Measurements from ENCODE around the gene SMPD2. TPM values are rescaled to one million over a fixed set of nuclear protein-coding genes. Genes with fewer than 3 reads are reported as not detected.

The SMPD2 gene
- total RNA-seq, 2 donors from 2014 or later = 21.4 to 33.7 TPM

GRCh38 chr6:109446072-109446471 lies 5.5 kb downstream of the SMPD2 start:
- Histone ChIP-seq H3K9me3 (no peaks in the 10 kb centered on the region), H3K4me3 (no peak overlapping the region)
- TF ChIP-seq CTCF (IDR thresholded peaks at IDR 0.05) = no peak

GRCh38 chr6:109446541-109446940 lies 6.0 kb downstream of the SMPD2 start:
- H3K36me3 ChIP-seq = peaks cover 28% of the 10 kb centered on the region
- H3K27ac ChIP-seq = no peak overlapping the region
- H3K27me3 ChIP-seq (replicated peaks; ENCODE audit: insufficient read depth) = no peaks in the 10 kb centered on the region
- H3K9me3 ChIP-seq = no peaks in the 10 kb centered on the region
- DNase-seq (ENCODE audit: low spot score) = no peak
- H3K4me3 ChIP-seq = no peak overlapping the region
- H3K4me1 ChIP-seq (ENCODE audit: control insufficient read depth in 1 of 2, low read depth in 2 of 2) = peaks cover 3 to 6% of the 10 kb centered on the region in 2 donors
- TF ChIP-seq CTCF (IDR thresholded peaks at IDR 0.05) = no peak
- no peak for ATAC-seq (ENCODE audit: insufficient number of reproducible peaks, low FRiP score, low read depth)

More at GRCh38 chr6:109446072-109446471, 5.5 kb downstream of the SMPD2 start:
- no peaks in the 10 kb centered on the region for H3K27me3 ChIP-seq (replicated peaks; ENCODE audit: insufficient read depth)
- DNase-seq (ENCODE audit: low spot score) (no peak), ATAC-seq (ENCODE audit: insufficient number of reproducible peaks, low FRiP score, low read depth) (no peak)
- no peak overlapping the region for H3K27ac ChIP-seq
- H3K4me1 ChIP-seq (ENCODE audit: control insufficient read depth in 1 of 2, low read depth in 2 of 2) = peaks cover 6 to 11% of the 10 kb centered on the region in 2 donors
- H3K36me3 ChIP-seq = peaks cover 26% of the 10 kb centered on the region

GRCh38 chr6:109447087-109447486 lies 6.6 kb downstream of the SMPD2 start:
- DNase-seq (ENCODE audit: low spot score) (no peak), ATAC-seq (ENCODE audit: insufficient number of reproducible peaks, low FRiP score, low read depth) (no peak)
- Histone ChIP-seq H3K36me3 (peaks cover 34% of the 10 kb centered on the region), H3K4me1 (ENCODE audit: control insufficient read depth in 1 of 2, low read depth in 2 of 2) (peaks cover 0 to under 1% of the 10 kb centered on the region in 2 donors), H3K4me3 (no peak overlapping the region), H3K9me3 (no peaks in the 10 kb centered on the region), H3K27ac (no peak overlapping the region), H3K27me3 (replicated peaks; ENCODE audit: insufficient read depth) (no peaks in the 10 kb centered on the region)
- no peak for TF ChIP-seq CTCF (IDR thresholded peaks at IDR 0.05)

GRCh38 chr6:109447878-109448555 lies 7.5 kb downstream of the SMPD2 start:
- ATAC-seq (ENCODE audit: insufficient number of reproducible peaks, low FRiP score, low read depth) = no peak
- no peak for DNase-seq (ENCODE audit: low spot score)
- TF ChIP-seq CTCF (IDR thresholded peaks at IDR 0.05) = no peak
- no peaks in the 10 kb centered on the region for H3K9me3 ChIP-seq
- H3K4me3 ChIP-seq = no peak overlapping the region
- H3K27ac ChIP-seq = no peak overlapping the region
- H3K27me3 ChIP-seq (replicated peaks; ENCODE audit: insufficient read depth) = no peaks in the 10 kb centered on the region
- peaks cover 35% of the 10 kb centered on the region for H3K36me3 ChIP-seq
- H3K4me1 ChIP-seq (ENCODE audit: control insufficient read depth in 1 of 2, low read depth in 2 of 2) = no peaks in the 10 kb centered on the region

GRCh38 chr6:109448615-109449014 lies 8.1 kb downstream of the SMPD2 start:
- Histone ChIP-seq H3K27me3 (replicated peaks; ENCODE audit: insufficient read depth) (no peaks in the 10 kb centered on the region), H3K4me3 (no peak overlapping the region), H3K27ac (no peak overlapping the region), H3K9me3 (no peaks in the 10 kb centered on the region), H3K36me3 (peaks cover 35% of the 10 kb centered on the region), H3K4me1 (ENCODE audit: control insufficient read depth in 1 of 2, low read depth in 2 of 2) (peaks cover 0 to 3% of the 10 kb centered on the region in 2 donors)
- DNase-seq (ENCODE audit: low spot score) (no peak), ATAC-seq (ENCODE audit: insufficient number of reproducible peaks, low FRiP score, low read depth) (no peak)
- no peak for TF ChIP-seq CTCF (IDR thresholded peaks at IDR 0.05)

All from thoracic aorta (tissue), 2 donors.